Measurements from ENCODE around the gene C19orf33.
A peak's percentile ranks its signal among the peaks of the same experiment; 100 is the strongest.

C19orf33 gene

DNA sequence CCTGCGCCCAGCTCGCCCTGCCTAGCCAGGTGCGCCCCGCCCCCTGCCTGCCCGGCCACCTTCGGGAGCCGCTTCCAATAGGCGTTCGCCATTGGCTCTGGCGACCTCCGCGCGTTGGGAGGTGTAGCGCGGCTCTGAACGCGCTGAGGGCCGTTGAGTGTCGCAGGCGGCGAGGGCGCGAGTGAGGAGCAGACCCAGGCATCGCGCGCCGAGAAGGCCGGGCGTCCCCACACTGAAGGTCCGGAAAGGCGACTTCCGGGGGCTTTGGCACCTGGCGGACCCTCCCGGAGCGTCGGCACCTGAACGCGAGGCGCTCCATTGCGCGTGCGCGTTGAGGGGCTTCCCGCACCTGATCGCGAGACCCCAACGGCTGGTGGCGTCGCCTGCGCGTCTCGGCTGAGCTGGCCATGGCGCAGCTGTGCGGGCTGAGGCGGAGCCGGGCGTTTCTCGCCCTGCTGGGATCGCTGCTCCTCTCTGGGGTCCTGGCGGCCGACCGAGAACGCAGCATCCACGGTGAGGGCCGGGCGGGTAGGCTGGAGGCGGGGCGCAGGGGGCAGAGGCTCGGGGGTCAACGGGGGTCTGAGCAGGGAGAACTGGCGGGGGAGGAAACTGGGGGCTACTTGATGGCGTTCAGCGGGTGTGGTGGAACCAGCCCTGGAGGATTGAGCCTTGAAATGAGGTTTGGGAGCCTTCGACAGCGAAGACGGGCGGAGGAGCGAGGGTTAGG lies 39.4 kb upstream of the C19orf33 start, which contains the start of gene SPINT2:
Gene SPINT2, plus strand, starts transcription at position 88 of the 727 bp plus-strand sequence. Its CDS starts 320 bp downstream, at position 408.
- TF ChIP-seq REST (IDR thresholded peaks at IDR 0.05; ENCODE audit: insufficient read depth in 1 of 2, low read depth in 2 of 2, low read length in 2 of 2), result no peak

- TF ChIP-seq SIN3A (IDR thresholded peaks at IDR 0.05; ENCODE audit: borderline replicate concordance, insufficient read depth, low read length) (no peak), FOXP2 (optimal IDR thresholded peaks at IDR 0.05; ENCODE audit: borderline replicate concordance, extremely low read depth, extremely low read length, insufficient read depth) (no peak), TAF1 (IDR thresholded peaks at IDR 0.05; ENCODE audit: borderline replicate concordance, insufficient read depth, low read length) (no peak), POLR2AphosphoS5 (IDR thresholded peaks at IDR 0.05; ENCODE audit: low read depth, low read length) (no peak), REST (IDR thresholded peaks at IDR 0.05; ENCODE audit: insufficient read depth in 1 of 2, low read depth in 2 of 2, low read length in 2 of 2) (no peak)
Measured at GRCh38 chr19:38265213-38265861, 38.7 kb upstream of the C19orf33 start.

GRCh38 chr19:38265921-38266429 lies 38.1 kb upstream of the C19orf33 start:
- TF ChIP-seq SIN3A (IDR thresholded peaks at IDR 0.05; ENCODE audit: borderline replicate concordance, insufficient read depth, low read length) (no peak), FOXP2 (optimal IDR thresholded peaks at IDR 0.05; ENCODE audit: borderline replicate concordance, extremely low read depth, extremely low read length, insufficient read depth) (no peak), REST (IDR thresholded peaks at IDR 0.05; ENCODE audit: insufficient read depth in 1 of 2, low read depth in 2 of 2, low read length in 2 of 2) (no peak), TAF1 (IDR thresholded peaks at IDR 0.05; ENCODE audit: borderline replicate concordance, insufficient read depth, low read length) (no peak), POLR2AphosphoS5 (IDR thresholded peaks at IDR 0.05; ENCODE audit: low read depth, low read length) (no peak)

DNA sequence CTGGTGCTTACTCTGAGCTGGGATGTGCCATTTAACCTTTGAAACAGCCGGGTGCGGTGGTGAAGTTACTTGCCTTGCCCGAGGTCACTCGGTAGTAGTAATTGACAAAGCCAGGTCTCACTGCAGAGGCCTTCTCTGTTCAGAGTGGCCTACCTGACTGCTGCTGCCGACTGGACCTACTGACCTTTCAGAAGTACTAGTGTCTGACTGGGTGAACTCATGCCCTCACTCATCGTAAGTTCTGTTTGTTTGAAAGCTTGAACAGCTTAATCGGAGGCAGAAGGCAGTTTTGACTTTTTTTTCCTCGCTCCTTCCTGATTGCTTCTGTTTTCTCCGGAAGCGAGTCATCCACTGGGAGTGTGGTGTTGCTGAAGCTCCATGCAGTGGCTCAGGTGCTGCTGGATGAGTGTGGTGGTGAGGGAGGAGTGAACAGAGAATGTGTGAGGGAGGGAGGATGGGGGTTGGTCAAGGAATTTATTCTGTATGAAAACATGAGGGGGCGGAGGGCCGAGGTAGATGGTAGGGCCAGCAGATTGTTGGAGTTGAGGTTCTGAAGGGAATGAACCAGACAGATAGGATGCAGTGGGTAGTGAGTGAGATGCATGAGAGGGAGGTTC lies 37.0 kb upstream of the C19orf33 start:
- TF ChIP-seq FOXP2 (optimal IDR thresholded peaks at IDR 0.05; ENCODE audit: borderline replicate concordance, extremely low read depth, extremely low read length, insufficient read depth), result peak; percentile 8
- TF ChIP-seq REST (IDR thresholded peaks at IDR 0.05; ENCODE audit: insufficient read depth in 1 of 2, low read depth in 2 of 2, low read length in 2 of 2), result no peak
